Measurements from ENCODE around the gene KREMEN1. TPM values are rescaled to one million over a fixed set of nuclear protein-coding genes. Genes with fewer than 3 reads are reported as not detected.

KREMEN1 gene
- total RNA-seq, 1 experiment from 2014 or later, result 5.8 TPM

DNA sequence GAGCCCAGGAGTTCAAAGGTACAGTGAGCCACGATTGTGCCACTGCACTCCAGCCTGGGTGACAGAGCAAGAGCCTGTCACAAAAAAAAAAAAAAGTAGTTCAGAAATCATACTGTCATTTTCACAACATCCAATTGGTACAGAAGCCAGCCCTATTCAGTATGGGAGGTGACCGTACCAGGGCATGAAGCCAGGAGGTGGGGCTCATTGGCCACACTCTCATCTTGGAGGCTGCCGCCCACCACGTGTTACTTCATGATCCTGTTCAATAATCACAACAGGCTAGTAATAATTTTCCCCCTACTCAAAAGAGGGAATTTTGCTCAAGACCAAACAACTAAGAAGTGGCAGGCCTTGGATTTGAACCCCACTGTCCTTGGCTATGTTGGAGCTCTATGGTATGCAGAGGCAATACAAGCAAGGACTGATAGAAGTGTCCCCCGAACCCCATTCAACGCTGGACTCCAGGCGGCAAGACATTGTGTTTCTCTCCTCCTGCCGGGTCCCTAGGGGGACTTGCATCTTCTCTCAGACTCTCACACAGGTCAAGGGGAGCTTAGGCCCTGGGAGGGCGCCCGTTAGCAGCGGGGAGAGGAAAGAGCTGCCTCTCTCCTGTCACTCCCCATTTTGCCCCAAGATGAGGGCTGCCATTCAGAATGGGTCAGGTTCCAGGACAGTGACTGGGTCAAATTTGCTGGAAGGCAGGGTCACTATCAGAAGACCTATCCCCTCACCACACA, 92.7 kb downstream of the KREMEN1 start:
- no peak for DNase-seq (ENCODE audit: low spot score)
- CTCF ChIA-PET, result interaction anchor here (1.1 kb wide), 1 partner anchor 80 kb away, joined by 3 read pairs; no protein-coding TSS in a partner anchor
- H3K4me3 Mint-ChIP-seq, result no peak overlapping the region
- no peaks in the 10 kb centered on the region for H3K4me1 Mint-ChIP-seq
- H3K9me3 Mint-ChIP-seq, result no peaks in the 10 kb centered on the region
- no peak for ATAC-seq
- H3K27ac Mint-ChIP-seq, result no peak overlapping the region
- TF ChIP-seq, protein P1, sequence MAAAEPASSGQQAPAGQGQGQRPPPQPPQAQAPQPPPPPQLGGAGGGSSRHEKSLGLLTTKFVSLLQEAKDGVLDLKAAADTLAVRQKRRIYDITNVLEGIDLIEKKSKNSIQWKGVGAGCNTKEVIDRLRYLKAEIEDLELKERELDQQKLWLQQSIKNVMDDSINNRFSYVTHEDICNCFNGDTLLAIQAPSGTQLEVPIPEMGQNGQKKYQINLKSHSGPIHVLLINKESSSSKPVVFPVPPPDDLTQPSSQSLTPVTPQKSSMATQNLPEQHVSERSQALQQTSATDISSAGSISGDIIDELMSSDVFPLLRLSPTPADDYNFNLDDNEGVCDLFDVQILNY (CRISPR knock-in tag; IDR thresholded peaks at IDR 0.05), result no peak
- TF ChIP-seq JUN (CRISPR knock-in tag; IDR thresholded peaks at IDR 0.05) (no peak), FOXJ3 (CRISPR knock-in tag; IDR thresholded peaks at IDR 0.05; ENCODE audit: borderline replicate concordance) (no peak), GABPB1 (CRISPR knock-in tag; IDR thresholded peaks at IDR 0.05) (no peak), ELF4 (CRISPR knock-in tag; IDR thresholded peaks at IDR 0.05; ENCODE audit: low read depth) (no peak), ZNF416 (CRISPR knock-in tag; IDR thresholded peaks at IDR 0.05) (no peak), OVOL2 (CRISPR knock-in tag; IDR thresholded peaks at IDR 0.05; ENCODE audit: borderline replicate concordance) (no peak), EMX1 (CRISPR knock-in tag; IDR thresholded peaks at IDR 0.05) (no peak)
- TF ChIP-seq, protein P2, sequence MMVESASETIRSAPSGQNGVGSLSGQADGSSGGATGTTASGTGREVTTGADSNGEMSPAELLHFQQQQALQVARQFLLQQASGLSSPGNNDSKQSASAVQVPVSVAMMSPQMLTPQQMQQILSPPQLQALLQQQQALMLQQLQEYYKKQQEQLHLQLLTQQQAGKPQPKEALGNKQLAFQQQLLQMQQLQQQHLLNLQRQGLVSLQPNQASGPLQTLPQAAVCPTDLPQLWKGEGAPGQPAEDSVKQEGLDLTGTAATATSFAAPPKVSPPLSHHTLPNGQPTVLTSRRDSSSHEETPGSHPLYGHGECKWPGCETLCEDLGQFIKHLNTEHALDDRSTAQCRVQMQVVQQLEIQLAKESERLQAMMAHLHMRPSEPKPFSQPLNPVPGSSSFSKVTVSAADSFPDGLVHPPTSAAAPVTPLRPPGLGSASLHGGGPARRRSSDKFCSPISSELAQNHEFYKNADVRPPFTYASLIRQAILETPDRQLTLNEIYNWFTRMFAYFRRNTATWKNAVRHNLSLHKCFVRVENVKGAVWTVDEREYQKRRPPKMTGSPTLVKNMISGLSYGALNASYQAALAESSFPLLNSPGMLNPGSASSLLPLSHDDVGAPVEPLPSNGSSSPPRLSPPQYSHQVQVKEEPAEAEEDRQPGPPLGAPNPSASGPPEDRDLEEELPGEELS (CRISPR knock-in tag; IDR thresholded peaks at IDR 0.05), result no peak
- TF ChIP-seq, protein P3, sequence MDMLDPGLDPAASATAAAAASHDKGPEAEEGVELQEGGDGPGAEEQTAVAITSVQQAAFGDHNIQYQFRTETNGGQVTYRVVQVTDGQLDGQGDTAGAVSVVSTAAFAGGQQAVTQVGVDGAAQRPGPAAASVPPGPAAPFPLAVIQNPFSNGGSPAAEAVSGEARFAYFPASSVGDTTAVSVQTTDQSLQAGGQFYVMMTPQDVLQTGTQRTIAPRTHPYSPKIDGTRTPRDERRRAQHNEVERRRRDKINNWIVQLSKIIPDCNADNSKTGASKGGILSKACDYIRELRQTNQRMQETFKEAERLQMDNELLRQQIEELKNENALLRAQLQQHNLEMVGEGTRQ (CRISPR knock-in tag; IDR thresholded peaks at IDR 0.05), result no peak
- no peaks in the 10 kb centered on the region; the same call in 1 of the 2 replicates for H3K27me3 Mint-ChIP-seq (ENCODE audit: low read depth)
- POLR2A ChIA-PET, result no interaction called here
- H3K36me3 Mint-ChIP-seq, result no peaks in the 10 kb centered on the region

DNA sequence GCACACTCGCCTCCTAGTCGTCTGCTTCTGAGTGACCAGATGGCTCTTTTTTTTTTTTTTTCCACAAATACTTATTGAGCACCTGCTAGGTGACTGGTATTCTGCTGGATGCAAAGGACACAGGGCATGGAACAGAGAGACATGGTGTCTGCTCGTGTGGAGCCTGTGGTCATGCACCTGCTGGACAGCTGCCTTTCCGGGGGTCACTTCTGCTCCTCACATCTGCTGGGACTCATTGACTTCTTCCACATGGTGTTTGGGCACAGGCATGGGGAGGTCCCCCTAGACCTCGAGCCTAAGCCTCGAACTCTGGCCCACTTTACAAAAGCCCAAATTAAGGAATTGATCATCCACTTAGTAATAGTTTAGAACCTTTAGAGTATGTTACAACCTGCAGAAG, 93.3 kb downstream of the KREMEN1 start:
- ATAC-seq, result no peak
- POLR2A ChIA-PET, result no interaction called here
- H3K36me3 Mint-ChIP-seq, result no peaks in the 10 kb centered on the region
- H3K27me3 Mint-ChIP-seq (ENCODE audit: low read depth), result no peaks in the 10 kb centered on the region; the same call in 1 of the 2 replicates
- H3K9me3 Mint-ChIP-seq, result no peaks in the 10 kb centered on the region
- no peak overlapping the region for H3K27ac Mint-ChIP-seq
- DNase-seq (ENCODE audit: low spot score), result no peak
- no peaks in the 10 kb centered on the region for H3K4me1 Mint-ChIP-seq
- TF ChIP-seq ETV6 (CRISPR knock-in tag; IDR thresholded peaks at IDR 0.05), result no peak
- TF ChIP-seq NR1H2 (CRISPR knock-in tag; IDR thresholded peaks at IDR 0.05), result no peak
- TF ChIP-seq, protein P4, sequence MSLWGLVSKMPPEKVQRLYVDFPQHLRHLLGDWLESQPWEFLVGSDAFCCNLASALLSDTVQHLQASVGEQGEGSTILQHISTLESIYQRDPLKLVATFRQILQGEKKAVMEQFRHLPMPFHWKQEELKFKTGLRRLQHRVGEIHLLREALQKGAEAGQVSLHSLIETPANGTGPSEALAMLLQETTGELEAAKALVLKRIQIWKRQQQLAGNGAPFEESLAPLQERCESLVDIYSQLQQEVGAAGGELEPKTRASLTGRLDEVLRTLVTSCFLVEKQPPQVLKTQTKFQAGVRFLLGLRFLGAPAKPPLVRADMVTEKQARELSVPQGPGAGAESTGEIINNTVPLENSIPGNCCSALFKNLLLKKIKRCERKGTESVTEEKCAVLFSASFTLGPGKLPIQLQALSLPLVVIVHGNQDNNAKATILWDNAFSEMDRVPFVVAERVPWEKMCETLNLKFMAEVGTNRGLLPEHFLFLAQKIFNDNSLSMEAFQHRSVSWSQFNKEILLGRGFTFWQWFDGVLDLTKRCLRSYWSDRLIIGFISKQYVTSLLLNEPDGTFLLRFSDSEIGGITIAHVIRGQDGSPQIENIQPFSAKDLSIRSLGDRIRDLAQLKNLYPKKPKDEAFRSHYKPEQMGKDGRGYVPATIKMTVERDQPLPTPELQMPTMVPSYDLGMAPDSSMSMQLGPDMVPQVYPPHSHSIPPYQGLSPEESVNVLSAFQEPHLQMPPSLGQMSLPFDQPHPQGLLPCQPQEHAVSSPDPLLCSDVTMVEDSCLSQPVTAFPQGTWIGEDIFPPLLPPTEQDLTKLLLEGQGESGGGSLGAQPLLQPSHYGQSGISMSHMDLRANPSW (CRISPR knock-in tag; conservative IDR thresholded peaks at IDR 0.05; ENCODE audit: low read depth), result no peak
- TF ChIP-seq, protein P5, sequence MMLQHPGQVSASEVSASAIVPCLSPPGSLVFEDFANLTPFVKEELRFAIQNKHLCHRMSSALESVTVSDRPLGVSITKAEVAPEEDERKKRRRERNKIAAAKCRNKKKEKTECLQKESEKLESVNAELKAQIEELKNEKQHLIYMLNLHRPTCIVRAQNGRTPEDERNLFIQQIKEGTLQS (CRISPR knock-in tag; conservative IDR thresholded peaks at IDR 0.05), result no peak
- TF ChIP-seq, protein P6, sequence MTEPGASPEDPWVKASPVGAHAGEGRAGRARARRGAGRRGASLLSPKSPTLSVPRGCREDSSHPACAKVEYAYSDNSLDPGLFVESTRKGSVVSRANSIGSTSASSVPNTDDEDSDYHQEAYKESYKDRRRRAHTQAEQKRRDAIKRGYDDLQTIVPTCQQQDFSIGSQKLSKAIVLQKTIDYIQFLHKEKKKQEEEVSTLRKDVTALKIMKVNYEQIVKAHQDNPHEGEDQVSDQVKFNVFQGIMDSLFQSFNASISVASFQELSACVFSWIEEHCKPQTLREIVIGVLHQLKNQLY (CRISPR knock-in tag; IDR thresholded peaks at IDR 0.05), result no peak
- no peak for TF ChIP-seq GRHL2 (CRISPR knock-in tag; IDR thresholded peaks at IDR 0.05; ENCODE audit: insufficient replicate concordance, severe bottlenecking)
- no peak for TF ChIP-seq ZNF232 (CRISPR knock-in tag; IDR thresholded peaks at IDR 0.05)
- TF ChIP-seq SMAD3 (CRISPR knock-in tag; IDR thresholded peaks at IDR 0.05; ENCODE audit: borderline replicate concordance), result no peak
- no peak for TF ChIP-seq GABPB1 (CRISPR knock-in tag; IDR thresholded peaks at IDR 0.05)
- no peak for TF ChIP-seq JAZF1 (CRISPR knock-in tag; IDR thresholded peaks at IDR 0.05)
- TF ChIP-seq, protein P2 (CRISPR knock-in tag; IDR thresholded peaks at IDR 0.05), result no peak
- TF ChIP-seq ZNF423 (CRISPR knock-in tag; IDR thresholded peaks at IDR 0.05), result no peak
- TF ChIP-seq NFE2L1 (CRISPR knock-in tag; IDR thresholded peaks at IDR 0.05), result no peak
- no peak for TF ChIP-seq EMX1 (CRISPR knock-in tag; IDR thresholded peaks at IDR 0.05)
- no peak for TF ChIP-seq FOXP1 (CRISPR knock-in tag; IDR thresholded peaks at IDR 0.05; ENCODE audit: borderline replicate concordance)
- CTCF ChIA-PET, result interaction anchor here (1.1 kb wide), 1 partner anchor 79 kb away, joined by 3 read pairs; no protein-coding TSS in a partner anchor
- no peak overlapping the region for H3K4me3 Mint-ChIP-seq

Data from WTC11 (cell line).